Suprapubic skin (tissue), 4 donors: ENCODE results near the gene JAKMIP1. TPM values are rescaled to one million over a fixed set of nuclear protein-coding genes. Genes with fewer than 3 reads are reported as not detected.
A peak's percentile ranks its signal among the peaks of the same experiment; 100 is the strongest.

Experiments
- DNase-seq, 2 donors: peaks; one replicate each; pipeline ENCODE4 v3.0.0-alpha.2; 2019; ENCODE audit warnings: low spot score in 2 of 2
- H3K27ac ChIP-seq: fragments of 200-600 bp; sonication (generic); one replicate; pipeline ENCODE4 v1.5.1; 2019
- H3K27me3 ChIP-seq: fragments of 200-600 bp; sonication (generic); one replicate; pipeline ENCODE4 v1.5.1; 2019
- H3K36me3 ChIP-seq: fragments of 200-600 bp; sonication (generic); one replicate; pipeline ENCODE4 v1.5.1; 2019
- H3K4me1 ChIP-seq: fragments of 200-600 bp; sonication (generic); one replicate; pipeline ENCODE4 v1.5.1; 2019
- H3K4me3 ChIP-seq: fragments of 200-600 bp; sonication (generic); one replicate; pipeline ENCODE4 v1.5.1; 2019; ENCODE audit warnings: mild to moderate bottlenecking
- H3K9me3 ChIP-seq: fragments of 200-600 bp; sonication (generic); one replicate; pipeline ENCODE4 v1.5.1; 2019
- EP300 ChIP-seq: sonication (generic); formaldehyde crosslinking; IDR thresholded peaks from one replicate; pipeline ENCODE4 v1.6.1; 2017; ENCODE audit warnings: antibody characterized with exemption
- POLR2A ChIP-seq, 2 donors: fragments of 450-650 bp; IDR thresholded peaks; one replicate each; pipeline ENCODE4 v1.6.1; 2017; ENCODE audit warnings: antibody characterized with exemption in 2 of 2, mild to moderate bottlenecking in 2 of 2, moderate library complexity in 2 of 2
- POLR2AphosphoS5 ChIP-seq, 3 donors: sonication (generic); formaldehyde crosslinking; IDR thresholded peaks; one replicate each; pipeline ENCODE4 v1.6.1; 2017; ENCODE audit warnings: antibody characterized with exemption in 3 of 3
- WGBS: methylation state at CpG from one replicate; pipeline ENCODE4 v1.1.5; 2018; 5-methylcytosine and 5-hydroxymethylcytosine counted together
- total RNA-seq, 4 donors: library from RNA; depleted of rRNA; stranded (reverse); fragments of >200 nt; gene quantifications; one replicate each; pipeline ENCODE4 v1.1.0, GENCODE V29; 2016
- TF ChIP-seq, protein P1 (sequence below), 2 donors: fragments of 200-600 bp in 1 of 2; fragments of 450-650 bp in 1 of 2; sonication (generic) in 1 of 2; IDR thresholded peaks; one replicate each; pipeline ENCODE4 v1.5.1; 2016 to 2019; ENCODE audit warnings: antibody characterized with exemption in 2 of 2, mild to moderate bottlenecking in 1 of 2, moderate library complexity in 1 of 2

JAKMIP1 gene
- total RNA-seq, 4 donors from 2014 or later = 0.24 TPM; not detected in 3

DNA sequence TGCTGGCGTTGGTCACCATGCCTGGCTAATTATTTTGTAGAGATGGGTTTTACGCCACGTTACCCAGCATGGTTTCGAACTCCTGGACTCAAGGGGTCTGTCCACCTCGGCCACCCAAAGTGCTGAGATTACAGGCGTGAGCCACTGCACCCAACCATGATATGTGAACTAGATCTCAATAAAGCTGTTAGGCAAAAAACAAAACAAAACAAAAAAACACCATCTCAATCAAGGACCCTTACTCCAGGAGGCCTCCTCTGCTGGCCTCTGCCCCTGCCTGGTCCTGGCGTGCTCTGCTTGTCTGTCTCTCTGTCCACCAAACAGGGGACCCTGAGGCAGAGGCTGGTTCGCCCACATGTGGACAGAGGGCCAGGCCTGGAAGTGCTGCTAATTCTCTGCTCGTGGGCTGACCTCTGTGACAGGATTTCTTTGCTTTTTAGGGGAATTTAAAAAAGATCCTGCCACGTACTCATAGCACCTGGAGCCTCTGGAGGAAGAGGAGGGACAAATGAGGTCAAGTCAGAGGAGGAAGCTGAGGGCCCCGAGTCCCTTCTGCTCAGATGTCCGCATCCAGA lies 36.6 kb upstream of the JAKMIP1 start:
- 75% methylated on average over 12 of the region's 12 CpGs for WGBS
- Histone ChIP-seq H3K27ac (no peak overlapping the region), H3K36me3 (no peaks in the 10 kb centered on the region), H3K4me3 (no peak overlapping the region), H3K4me1 (no peaks in the 10 kb centered on the region), H3K9me3 (no peaks in the 10 kb centered on the region), H3K27me3 (peaks cover 16% of the 10 kb centered on the region)
- peak; percentile 15 to 41 for DNase-seq
- TF ChIP-seq POLR2AphosphoS5 (IDR thresholded peaks at IDR 0.05) (no peak), POLR2A (IDR thresholded peaks at IDR 0.05) (no peak), EP300 (no peak)
- TF ChIP-seq, protein P1, sequence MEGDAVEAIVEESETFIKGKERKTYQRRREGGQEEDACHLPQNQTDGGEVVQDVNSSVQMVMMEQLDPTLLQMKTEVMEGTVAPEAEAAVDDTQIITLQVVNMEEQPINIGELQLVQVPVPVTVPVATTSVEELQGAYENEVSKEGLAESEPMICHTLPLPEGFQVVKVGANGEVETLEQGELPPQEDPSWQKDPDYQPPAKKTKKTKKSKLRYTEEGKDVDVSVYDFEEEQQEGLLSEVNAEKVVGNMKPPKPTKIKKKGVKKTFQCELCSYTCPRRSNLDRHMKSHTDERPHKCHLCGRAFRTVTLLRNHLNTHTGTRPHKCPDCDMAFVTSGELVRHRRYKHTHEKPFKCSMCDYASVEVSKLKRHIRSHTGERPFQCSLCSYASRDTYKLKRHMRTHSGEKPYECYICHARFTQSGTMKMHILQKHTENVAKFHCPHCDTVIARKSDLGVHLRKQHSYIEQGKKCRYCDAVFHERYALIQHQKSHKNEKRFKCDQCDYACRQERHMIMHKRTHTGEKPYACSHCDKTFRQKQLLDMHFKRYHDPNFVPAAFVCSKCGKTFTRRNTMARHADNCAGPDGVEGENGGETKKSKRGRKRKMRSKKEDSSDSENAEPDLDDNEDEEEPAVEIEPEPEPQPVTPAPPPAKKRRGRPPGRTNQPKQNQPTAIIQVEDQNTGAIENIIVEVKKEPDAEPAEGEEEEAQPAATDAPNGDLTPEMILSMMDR (IDR thresholded peaks at IDR 0.05) = no peak

GRCh38 chr4:6235901-6236640 lies 35.7 kb upstream of the JAKMIP1 start:
- TF ChIP-seq POLR2AphosphoS5 (IDR thresholded peaks at IDR 0.05) (no peak), EP300 (no peak), POLR2A (IDR thresholded peaks at IDR 0.05) (no peak)
- TF ChIP-seq, protein P1 (IDR thresholded peaks at IDR 0.05) = no peak
- no peaks in the 10 kb centered on the region for H3K4me1 ChIP-seq
- no peaks in the 10 kb centered on the region for H3K36me3 ChIP-seq
- no peak overlapping the region for H3K27ac ChIP-seq
- 49% methylated on average over 17 of the region's 17 CpGs for WGBS
- H3K9me3 ChIP-seq = no peaks in the 10 kb centered on the region
- H3K4me3 ChIP-seq = no peak overlapping the region
- H3K27me3 ChIP-seq = peaks cover 16% of the 10 kb centered on the region
- peak in 1 of 2 donors; percentile 21 for DNase-seq

- H3K4me1 ChIP-seq = no peaks in the 10 kb centered on the region
- WGBS = 91% methylated on average over 7 of the region's 7 CpGs
- H3K4me3 ChIP-seq = no peak overlapping the region
- no peak overlapping the region for H3K27ac ChIP-seq
- no peak for TF ChIP-seq POLR2AphosphoS5 (IDR thresholded peaks at IDR 0.05)
- TF ChIP-seq, protein P1 (IDR thresholded peaks at IDR 0.05) = no peak
- no peak for TF ChIP-seq POLR2A (IDR thresholded peaks at IDR 0.05)
- TF ChIP-seq EP300 = no peak
- peak; percentile 24 to 67 for DNase-seq
- no peaks in the 10 kb centered on the region for H3K36me3 ChIP-seq
- H3K9me3 ChIP-seq = no peaks in the 10 kb centered on the region
- H3K27me3 ChIP-seq = peaks cover 13% of the 10 kb centered on the region
Measured at GRCh38 chr4:6235012-6235411, 34.7 kb upstream of the JAKMIP1 start.

- no peaks in the 10 kb centered on the region for H3K36me3 ChIP-seq
- no peaks in the 10 kb centered on the region for H3K4me1 ChIP-seq
- H3K9me3 ChIP-seq = no peaks in the 10 kb centered on the region
- TF ChIP-seq POLR2AphosphoS5 (IDR thresholded peaks at IDR 0.05) (no peak), POLR2A (IDR thresholded peaks at IDR 0.05) (no peak), EP300 (no peak)
- TF ChIP-seq, protein P1 (IDR thresholded peaks at IDR 0.05) = no peak
- peak; percentile 22 to 52 for DNase-seq
- WGBS = 72% methylated on average over 6 of the region's 6 CpGs
- peaks cover 20% of the 10 kb centered on the region for H3K27me3 ChIP-seq
- H3K4me3 ChIP-seq = no peak overlapping the region
- no peak overlapping the region for H3K27ac ChIP-seq
Measured at GRCh38 chr4:6233929-6234328, 33.6 kb upstream of the JAKMIP1 start.
